C4-2B (cell line): ENCODE data around the gene AP1S3.

Source experiments
- ZFX ChIP-seq: fragments of 450-650 bp; IDR thresholded peaks from 2 replicates; pipeline ENCODE4 v1.6.1; 2017
- TF ChIP-seq, protein P1 (sequence below): fragments of 450-650 bp; conservative IDR thresholded peaks from 2 replicates; pipeline ENCODE4 v1.5.1; 2017; ENCODE audit warnings: mild to moderate bottlenecking

DNA sequence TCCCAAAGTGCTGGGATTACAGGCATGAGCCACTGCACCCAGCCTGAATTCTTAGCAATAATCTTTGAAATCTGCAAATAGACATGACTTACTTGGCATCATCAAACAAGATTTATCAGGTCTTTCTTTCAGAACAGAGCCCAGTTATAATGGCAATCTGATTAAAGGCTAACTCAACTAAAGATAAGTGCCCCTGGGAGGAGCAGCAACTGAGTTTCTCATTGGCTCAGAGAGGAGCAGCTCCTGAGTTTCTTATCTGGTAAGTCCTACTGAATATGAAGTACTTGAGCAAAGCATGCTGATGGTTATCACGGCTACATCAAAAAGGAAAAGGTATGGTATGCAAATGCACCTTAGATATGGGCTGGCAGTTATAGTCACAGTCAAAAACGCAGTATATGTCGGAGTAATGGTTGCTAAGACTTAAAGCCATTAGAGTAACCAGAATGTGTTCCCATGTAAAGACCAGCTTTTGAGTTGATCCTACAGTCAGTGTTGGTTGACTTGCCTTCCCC lies 15.0 kb upstream of the AP1S3 start:
- TF ChIP-seq, protein P1, sequence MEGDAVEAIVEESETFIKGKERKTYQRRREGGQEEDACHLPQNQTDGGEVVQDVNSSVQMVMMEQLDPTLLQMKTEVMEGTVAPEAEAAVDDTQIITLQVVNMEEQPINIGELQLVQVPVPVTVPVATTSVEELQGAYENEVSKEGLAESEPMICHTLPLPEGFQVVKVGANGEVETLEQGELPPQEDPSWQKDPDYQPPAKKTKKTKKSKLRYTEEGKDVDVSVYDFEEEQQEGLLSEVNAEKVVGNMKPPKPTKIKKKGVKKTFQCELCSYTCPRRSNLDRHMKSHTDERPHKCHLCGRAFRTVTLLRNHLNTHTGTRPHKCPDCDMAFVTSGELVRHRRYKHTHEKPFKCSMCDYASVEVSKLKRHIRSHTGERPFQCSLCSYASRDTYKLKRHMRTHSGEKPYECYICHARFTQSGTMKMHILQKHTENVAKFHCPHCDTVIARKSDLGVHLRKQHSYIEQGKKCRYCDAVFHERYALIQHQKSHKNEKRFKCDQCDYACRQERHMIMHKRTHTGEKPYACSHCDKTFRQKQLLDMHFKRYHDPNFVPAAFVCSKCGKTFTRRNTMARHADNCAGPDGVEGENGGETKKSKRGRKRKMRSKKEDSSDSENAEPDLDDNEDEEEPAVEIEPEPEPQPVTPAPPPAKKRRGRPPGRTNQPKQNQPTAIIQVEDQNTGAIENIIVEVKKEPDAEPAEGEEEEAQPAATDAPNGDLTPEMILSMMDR: no peak
- no peak for TF ChIP-seq ZFX
